Ovary (tissue), 3 donors: ENCODE results near the gene GPR156.

Experiments used
- CTCF ChIP-seq, 3 donors: fragments of 450-650 bp in 2 of 3; fragments of 200-600 bp in 1 of 3; IDR thresholded peaks; one replicate each; pipeline versions ENCODE4 v1.5.1 to v1.8.0; 2016 to 2022; ENCODE audit warnings: antibody characterized with exemption in 3 of 3, mild to moderate bottlenecking in 1 of 3
- POLR2A ChIP-seq: fragments of 450-650 bp; IDR thresholded peaks from one replicate; pipeline ENCODE4 v1.6.1; 2017; ENCODE audit warnings: antibody characterized with exemption, mild to moderate bottlenecking, moderate library complexity
- donor health status: DM: no; HTN: no; CAD: no.

DNA sequence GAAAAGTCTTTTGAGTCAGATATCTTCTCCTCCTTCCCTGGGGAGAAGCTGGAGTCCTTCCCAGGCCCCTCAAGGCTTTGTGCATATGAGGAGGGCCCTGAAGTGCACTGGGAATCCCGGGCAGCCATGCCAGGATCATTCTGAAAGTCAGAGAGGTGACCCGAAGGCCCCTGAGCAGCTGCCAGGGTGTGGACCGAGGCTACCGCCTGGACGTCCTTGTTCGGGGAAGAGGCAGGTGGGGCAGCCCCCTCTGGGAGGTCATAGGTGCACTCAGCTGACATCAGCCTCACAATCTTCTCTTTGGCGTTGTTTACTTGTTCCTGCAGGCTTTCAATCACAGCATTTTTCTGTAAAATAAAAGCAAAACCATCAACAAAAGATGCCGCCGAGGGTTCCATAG lies 117.0 kb downstream of the GPR156 start:
- TF ChIP-seq CTCF (IDR thresholded peaks at IDR 0.05) (no peak), POLR2A (no peak)
